GM12892 (cell line): ENCODE measurements around the gene GM2A.

Source experiments
- POLR2A ChIP-seq: IDR thresholded peaks from 2 replicates; pipeline ENCODE4 v1.6.1; 2011; ENCODE audit warnings: low read depth, low read length, control low read depth
- POLR2AphosphoS5 ChIP-seq: IDR thresholded peaks from 2 replicates; pipeline ENCODE4 v1.6.1; 2011; ENCODE audit warnings: low read depth, low read length, control low read depth
- TAF1 ChIP-seq: IDR thresholded peaks from 2 replicates; pipeline ENCODE4 v1.6.1; 2011; ENCODE audit warnings: low read depth, mild to moderate bottlenecking, control low read depth, low read length, borderline replicate concordance

DNA sequence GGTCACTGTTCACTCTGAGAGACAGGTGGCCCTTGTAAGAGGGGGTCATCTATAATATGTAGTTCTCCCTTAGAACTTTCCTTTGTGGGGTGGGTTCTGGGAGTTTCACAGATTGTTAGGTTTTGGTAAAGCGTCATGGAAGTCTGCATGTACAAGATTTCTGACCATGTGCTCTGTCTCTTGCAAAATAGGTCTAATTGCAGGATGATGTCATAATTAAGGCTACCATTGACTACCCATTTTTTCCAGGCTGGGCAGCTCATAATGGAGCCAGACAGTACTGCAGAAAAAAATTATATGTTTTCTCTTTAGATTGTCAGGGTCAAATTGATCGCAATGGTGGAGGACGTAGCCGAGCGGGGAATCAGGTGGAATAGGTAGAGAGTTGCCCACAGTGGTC is 3.7 kb upstream of the GM2A start:
- TF ChIP-seq POLR2A (no peak), POLR2AphosphoS5 (no peak), TAF1 (no peak)
